Astrocyte of the spinal cord (primary cell): ENCODE data around the gene FBH1.

Experiments
- DNase-seq: peaks from one replicate; pipeline ENCODE4 v3.0.0; 2011; ENCODE audit warnings: low read depth, low spot score
- H3K4me3 ChIP-seq: 2 replicates; pipeline ENCODE4 v1.5.1; 2011; ENCODE audit warnings: low read depth, mild to moderate bottlenecking, low read length, moderate library complexity
- in situ Hi-C: cut with HindIII; loops from 2 replicates; pipeline ENCODE4 v1.10.0; 2017; ENCODE audit warnings: low sequenced_read_pairs
- TF ChIP-seq, protein P1 (sequence below): IDR thresholded peaks from 2 replicates; pipeline ENCODE4 v1.5.1; 2012; ENCODE audit warnings: low read depth, mild to moderate bottlenecking, low read length, inconsistent platforms

FBH1 gene

DNA sequence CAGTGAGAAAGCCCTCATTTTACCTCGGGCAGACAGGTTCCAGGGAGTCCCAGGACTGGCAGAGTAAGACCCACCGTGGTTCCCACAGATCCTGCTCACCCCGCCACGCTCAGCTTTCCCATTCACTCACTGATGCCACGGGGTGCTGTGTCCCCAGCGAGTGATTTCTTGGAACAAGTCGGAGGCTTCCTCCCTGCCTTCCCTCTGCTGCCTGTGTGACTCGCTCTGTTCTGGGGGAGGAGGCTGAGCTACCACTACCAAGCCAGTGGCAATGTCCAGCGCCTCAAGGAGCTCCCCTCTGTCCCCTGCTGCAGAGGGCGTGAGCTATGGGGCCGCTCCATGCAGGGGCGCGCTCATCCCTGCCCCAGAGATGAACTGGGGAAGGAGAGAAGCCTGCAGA lies 74.7 kb downstream of the FBH1 start:
- no peak for DNase-seq
- TF ChIP-seq, protein P1, sequence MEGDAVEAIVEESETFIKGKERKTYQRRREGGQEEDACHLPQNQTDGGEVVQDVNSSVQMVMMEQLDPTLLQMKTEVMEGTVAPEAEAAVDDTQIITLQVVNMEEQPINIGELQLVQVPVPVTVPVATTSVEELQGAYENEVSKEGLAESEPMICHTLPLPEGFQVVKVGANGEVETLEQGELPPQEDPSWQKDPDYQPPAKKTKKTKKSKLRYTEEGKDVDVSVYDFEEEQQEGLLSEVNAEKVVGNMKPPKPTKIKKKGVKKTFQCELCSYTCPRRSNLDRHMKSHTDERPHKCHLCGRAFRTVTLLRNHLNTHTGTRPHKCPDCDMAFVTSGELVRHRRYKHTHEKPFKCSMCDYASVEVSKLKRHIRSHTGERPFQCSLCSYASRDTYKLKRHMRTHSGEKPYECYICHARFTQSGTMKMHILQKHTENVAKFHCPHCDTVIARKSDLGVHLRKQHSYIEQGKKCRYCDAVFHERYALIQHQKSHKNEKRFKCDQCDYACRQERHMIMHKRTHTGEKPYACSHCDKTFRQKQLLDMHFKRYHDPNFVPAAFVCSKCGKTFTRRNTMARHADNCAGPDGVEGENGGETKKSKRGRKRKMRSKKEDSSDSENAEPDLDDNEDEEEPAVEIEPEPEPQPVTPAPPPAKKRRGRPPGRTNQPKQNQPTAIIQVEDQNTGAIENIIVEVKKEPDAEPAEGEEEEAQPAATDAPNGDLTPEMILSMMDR, result no peak
- in situ Hi-C loops, result no loop called here
- no peak overlapping the region for H3K4me3 ChIP-seq

DNA sequence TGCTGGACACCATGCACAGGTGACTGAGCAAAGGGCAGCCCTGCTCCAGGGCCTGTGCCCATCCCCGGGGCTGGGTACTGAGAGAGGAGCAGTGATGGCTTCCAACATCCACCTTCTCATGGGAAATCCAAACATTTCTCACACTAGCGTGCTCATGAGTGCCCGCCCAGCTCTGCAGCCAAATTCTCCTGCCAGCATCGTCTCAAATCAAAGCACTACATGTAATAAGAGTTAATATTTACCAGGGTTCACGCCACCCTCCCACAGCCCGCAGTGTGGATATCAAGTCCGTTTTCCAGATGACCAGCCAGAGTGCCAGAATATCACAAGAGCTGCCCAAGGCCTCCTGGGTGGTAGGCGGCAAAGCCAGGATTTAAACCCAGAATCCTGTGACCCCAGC lies 75.2 kb downstream of the FBH1 start:
- in situ Hi-C loops, result no loop called here
- no peak overlapping the region for H3K4me3 ChIP-seq
- TF ChIP-seq, protein P1, result no peak
- DNase-seq, result no peak

DNA sequence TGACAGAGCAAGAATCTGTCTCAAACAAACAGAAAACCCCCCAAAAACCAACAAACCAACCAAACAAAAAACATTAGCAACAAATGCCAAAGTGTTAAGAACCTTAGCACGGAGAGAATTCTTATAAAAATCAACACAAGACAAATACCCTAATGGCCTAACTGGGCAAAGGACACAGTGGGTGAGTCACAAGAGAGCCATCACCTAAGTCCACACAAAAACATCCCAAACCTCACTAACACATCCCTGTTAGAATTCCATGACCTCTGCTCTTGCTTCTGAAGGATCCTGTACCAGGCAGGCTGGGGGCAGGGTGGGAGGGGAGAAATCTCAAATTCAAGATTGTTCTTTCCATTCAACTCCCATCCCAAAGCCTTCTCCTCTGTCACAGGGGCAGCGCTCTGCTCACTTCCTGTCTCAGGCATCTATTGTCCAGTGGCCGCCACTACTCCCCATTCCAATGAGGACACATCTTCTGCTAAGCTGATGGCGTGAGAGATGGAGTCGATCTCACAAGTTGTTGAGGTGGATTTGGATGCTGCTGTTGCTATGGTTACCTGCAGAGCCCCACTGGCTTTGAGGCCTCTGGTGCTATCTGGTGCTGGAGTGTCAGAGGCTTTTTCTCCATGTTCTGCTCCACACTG lies 78.1 kb downstream of the FBH1 start:
- TF ChIP-seq, protein P1, result no peak
- DNase-seq, result no peak
- H3K4me3 ChIP-seq, result no peak overlapping the region
- in situ Hi-C loops, result no loop called here

DNA sequence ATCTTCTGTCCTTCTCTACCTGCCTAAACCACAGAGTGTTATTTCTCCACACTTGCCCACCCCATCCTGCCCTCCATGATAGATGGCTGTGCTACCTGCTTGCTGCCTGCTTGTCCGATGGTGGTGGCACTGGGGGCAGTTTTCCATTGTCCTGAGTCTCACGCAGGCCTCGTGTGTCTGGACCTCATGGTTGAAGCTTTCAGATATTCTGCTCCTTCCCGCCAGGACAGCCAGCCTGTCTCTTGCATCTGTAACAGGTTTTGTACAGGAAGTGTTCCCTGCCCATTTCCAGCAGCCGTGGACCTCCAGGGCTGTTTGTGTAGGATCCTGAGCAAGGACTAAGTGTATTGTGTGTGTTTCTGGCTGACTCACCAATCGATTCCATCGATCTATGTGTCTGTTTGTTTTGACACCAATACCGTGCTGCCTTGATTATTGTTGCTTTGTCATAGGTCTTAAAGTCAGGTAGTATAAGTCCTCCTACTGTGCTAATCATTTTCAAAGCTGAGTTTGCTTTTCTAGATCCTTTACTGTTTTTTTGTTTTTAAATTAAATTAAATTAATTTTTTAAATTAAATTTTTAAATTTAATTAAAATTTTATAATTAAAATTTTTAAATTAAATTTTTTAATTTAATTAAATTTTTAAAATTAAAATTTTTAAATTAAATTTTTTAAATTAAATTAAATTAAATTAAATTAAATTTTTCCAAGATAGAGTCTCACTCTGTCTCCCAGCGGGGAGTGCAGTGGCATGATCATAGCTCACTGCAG lies 78.8 kb downstream of the FBH1 start:
- DNase-seq, result no peak
- no peak overlapping the region for H3K4me3 ChIP-seq
- in situ Hi-C loops, result no loop called here
- TF ChIP-seq, protein P1, result no peak

DNA sequence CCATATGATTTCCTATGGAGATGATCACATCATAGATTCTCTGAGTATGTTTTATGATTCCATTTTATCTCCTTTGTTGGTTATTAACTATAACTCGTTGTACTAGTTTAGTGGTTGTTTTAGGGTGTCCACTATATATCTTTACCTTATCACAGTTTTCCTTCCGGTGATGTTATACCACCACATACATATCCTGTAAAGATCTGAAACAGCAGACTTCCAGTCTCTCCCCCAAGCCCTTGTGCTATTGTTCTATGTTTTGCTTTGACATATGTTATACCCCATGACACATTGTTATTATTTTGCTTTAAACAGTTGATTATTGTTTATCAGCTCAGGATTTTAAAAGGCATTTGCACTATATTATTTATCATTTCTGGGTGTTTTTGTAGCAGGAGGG lies 80.0 kb downstream of the FBH1 start:
- TF ChIP-seq, protein P1, result no peak
- in situ Hi-C loops, result no loop called here
- no peak overlapping the region for H3K4me3 ChIP-seq
- no peak for DNase-seq

DNA sequence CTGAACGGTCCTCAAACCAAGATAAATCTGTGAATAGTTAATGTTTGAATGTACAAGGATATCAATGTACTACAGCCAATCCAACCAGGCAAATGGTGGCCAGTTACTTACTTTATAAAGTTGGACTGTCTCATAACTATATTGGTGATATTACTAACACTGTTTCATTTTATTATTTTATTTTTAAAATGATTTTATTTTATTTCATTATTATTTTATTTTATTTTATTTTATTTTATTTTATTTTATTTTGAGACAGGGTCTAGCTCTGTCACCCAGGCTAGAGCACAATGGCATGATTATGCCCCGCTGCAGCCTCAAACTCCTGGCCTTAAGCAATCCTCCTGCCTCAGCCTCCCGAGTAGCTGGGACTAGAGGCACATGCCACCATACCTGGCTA lies 80.5 kb downstream of the FBH1 start:
- in situ Hi-C loops, result no loop called here
- H3K4me3 ChIP-seq, result no peak overlapping the region
- DNase-seq, result no peak
- TF ChIP-seq, protein P1, result no peak
